Transverse colon (tissue), 4 donors: ENCODE measurements around the gene CLDN19.

Experiments used
- EP300 ChIP-seq: sonication (generic); formaldehyde crosslinking; IDR thresholded peaks from one replicate; pipeline ENCODE4 v1.6.1; 2017; ENCODE audit warnings: antibody characterized with exemption, low read depth
- POLR2A ChIP-seq: fragments of 450-650 bp; IDR thresholded peaks from one replicate; pipeline ENCODE4 v1.6.1; 2016; ENCODE audit warnings: antibody characterized with exemption, mild to moderate bottlenecking, moderate library complexity
- POLR2AphosphoS5 ChIP-seq, 3 donors: sonication (generic); formaldehyde crosslinking; IDR thresholded peaks; one replicate each; pipeline ENCODE4 v1.6.1; 2016; ENCODE audit warnings: antibody characterized with exemption in 3 of 3
- TF ChIP-seq, protein P1 (sequence below), 5 experiments: fragments of 200-600 bp in 3 of 5; fragments of 450-650 bp in 2 of 5; sonication (generic) in 3 of 5; IDR thresholded peaks; 1 replicate in 2 of 5; 2 replicates in 3 of 5; pipeline ENCODE4 v1.5.1; 2016 to 2017; ENCODE audit warnings: antibody characterized with exemption in 5 of 5, inconsistent platforms in 3 of 5, mild to moderate bottlenecking in 2 of 5, moderate library complexity in 1 of 5

DNA sequence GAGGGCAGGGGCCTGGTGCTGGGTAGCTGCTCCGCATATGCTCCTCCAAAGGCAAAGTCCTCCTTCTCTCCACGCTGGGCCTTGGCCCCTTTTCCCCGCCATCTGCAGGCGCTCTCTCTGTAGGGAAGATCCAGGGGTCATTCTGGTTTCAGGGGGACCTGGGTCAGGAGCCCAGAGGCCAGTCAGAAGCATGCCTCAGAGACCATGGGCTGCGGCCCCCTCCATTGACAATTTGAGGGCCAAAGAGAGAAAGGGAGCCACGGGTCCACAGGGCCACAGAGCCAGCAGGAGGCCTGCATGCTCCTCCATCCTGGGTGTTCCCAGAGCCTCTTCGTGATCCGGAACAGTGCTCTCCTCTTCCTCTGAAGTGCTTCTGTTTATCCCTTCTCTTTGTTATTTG, 2.1 kb upstream of the CLDN19 start:
- TF ChIP-seq, protein P1, sequence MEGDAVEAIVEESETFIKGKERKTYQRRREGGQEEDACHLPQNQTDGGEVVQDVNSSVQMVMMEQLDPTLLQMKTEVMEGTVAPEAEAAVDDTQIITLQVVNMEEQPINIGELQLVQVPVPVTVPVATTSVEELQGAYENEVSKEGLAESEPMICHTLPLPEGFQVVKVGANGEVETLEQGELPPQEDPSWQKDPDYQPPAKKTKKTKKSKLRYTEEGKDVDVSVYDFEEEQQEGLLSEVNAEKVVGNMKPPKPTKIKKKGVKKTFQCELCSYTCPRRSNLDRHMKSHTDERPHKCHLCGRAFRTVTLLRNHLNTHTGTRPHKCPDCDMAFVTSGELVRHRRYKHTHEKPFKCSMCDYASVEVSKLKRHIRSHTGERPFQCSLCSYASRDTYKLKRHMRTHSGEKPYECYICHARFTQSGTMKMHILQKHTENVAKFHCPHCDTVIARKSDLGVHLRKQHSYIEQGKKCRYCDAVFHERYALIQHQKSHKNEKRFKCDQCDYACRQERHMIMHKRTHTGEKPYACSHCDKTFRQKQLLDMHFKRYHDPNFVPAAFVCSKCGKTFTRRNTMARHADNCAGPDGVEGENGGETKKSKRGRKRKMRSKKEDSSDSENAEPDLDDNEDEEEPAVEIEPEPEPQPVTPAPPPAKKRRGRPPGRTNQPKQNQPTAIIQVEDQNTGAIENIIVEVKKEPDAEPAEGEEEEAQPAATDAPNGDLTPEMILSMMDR (IDR thresholded peaks at IDR 0.05), result no peak
- no peak for TF ChIP-seq POLR2AphosphoS5 (IDR thresholded peaks at IDR 0.05)
- TF ChIP-seq EP300, result no peak
- no peak for TF ChIP-seq POLR2A
